Measurements from ENCODE around the gene HSPB6. TPM values are rescaled to one million over a fixed set of nuclear protein-coding genes. Genes with fewer than 3 reads are reported as not detected.

HSPB6 gene
- total and polyA plus RNA-seq, 7 donors, result 4.4 to 275 (median 59.4) TPM

DNA sequence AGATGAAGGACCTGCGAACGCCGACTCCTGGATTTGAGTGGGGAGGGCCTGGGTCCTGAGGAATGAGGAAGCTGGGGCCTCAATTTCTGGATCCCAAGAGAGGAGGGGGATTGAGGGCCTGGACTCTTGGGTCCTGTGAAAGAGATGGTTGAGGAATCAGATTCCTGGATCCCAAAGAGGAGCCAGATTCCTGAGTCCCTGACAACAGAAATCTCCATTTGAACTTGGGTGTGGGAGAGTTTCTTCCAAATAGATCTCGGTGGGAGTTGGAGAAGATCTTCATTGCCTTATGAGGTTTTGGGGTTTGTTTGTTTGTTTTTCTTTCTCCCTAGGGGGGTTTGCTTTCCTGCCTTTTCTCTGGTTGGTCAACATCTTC lies 10.8 kb downstream of the HSPB6 start:
- Histone ChIP-seq H3K27ac (peak overlapping the region; percentile 100), H3K4me3 (peak overlapping the region; percentile 90 to 98 (median 92)), H3K4me1 (peaks cover 0 to 57% (median 50%) of the 10 kb centered on the region in 4 donors), H3K27me3 (no peaks in the 10 kb centered on the region), H3K36me3 (peaks cover 0 to 11% (median 5%) of the 10 kb centered on the region in 4 donors), H3K9me3 (no peaks in the 10 kb centered on the region)
- DNase-seq, result no peak
- TF ChIP-seq EP300 (IDR thresholded peaks at IDR 0.05) (no peak), POLR2AphosphoS5 (IDR thresholded peaks at IDR 0.05) (no peak), POLR2A (IDR thresholded peaks at IDR 0.05) (no peak)
- TF ChIP-seq, protein P1, sequence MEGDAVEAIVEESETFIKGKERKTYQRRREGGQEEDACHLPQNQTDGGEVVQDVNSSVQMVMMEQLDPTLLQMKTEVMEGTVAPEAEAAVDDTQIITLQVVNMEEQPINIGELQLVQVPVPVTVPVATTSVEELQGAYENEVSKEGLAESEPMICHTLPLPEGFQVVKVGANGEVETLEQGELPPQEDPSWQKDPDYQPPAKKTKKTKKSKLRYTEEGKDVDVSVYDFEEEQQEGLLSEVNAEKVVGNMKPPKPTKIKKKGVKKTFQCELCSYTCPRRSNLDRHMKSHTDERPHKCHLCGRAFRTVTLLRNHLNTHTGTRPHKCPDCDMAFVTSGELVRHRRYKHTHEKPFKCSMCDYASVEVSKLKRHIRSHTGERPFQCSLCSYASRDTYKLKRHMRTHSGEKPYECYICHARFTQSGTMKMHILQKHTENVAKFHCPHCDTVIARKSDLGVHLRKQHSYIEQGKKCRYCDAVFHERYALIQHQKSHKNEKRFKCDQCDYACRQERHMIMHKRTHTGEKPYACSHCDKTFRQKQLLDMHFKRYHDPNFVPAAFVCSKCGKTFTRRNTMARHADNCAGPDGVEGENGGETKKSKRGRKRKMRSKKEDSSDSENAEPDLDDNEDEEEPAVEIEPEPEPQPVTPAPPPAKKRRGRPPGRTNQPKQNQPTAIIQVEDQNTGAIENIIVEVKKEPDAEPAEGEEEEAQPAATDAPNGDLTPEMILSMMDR (IDR thresholded peaks at IDR 0.05), result no peak
- WGBS, 2 donors, result 0 to 21% methylated on average over 4 of the region's 4 CpGs
- intact Hi-C loops (cut with DNase I), result loop anchor here (5.0 kb wide), 1 partner anchor 251 kb away; the partner anchor contains the start of gene SDHAF1

DNA sequence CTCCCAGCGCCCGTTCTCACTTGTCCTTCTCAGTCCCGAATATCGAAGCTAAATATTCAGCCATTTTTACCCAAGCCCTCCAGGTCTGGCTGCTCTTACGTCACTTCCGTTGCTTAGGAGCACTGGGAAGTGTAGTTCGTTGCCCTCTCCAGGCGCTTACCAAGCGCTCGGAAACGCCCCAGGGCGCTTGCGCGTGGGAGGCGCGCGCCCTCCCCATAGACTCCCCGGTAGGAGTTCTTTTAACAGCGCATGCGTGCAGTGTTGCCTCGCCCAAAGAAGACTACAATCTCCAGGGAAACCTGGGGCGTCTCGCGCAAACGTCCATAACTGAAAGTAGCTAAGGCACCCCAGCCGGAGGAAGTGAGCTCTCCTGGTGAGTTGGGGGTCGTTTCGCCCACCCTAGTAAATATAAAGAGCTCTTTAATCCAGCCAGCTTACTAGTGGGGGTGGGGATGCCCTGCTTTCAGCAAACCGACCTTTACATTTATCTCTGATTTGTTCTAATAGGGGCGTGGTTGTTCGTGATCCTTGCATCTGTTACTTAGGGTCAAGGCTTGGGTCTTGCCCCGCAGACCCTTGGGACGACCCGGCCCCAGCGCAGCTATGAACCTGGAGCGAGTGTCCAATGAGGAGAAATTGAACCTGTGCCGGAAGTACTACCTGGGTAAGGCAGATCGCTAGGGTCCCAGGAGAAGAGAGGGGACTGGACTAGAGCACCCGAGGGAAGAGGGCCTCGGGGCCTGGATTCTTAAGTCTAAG lies 11.3 kb downstream of the HSPB6 start, which contains the start of the genes PSENEN and U2AF1L4:
PSENEN (plus strand) TSS at position 324 of the 759 bp plus-strand sequence; CDS start at position 604, 280 bp downstream.
U2AF1L4 (minus strand) TSS at position 91 of the 759 bp plus-strand sequence; CDS start at position 64, 27 bp downstream.
- peak; percentile 100 for DNase-seq
- 0 to 1% methylated on average over 40 of the region's 40 CpGs for WGBS, 2 donors
- Histone ChIP-seq H3K36me3 (peaks cover 0 to 11% (median 5%) of the 10 kb centered on the region in 4 donors), H3K4me1 (peaks cover 0 to 62% (median 54%) of the 10 kb centered on the region in 4 donors), H3K4me3 (peak within 1 kb of the TSS; percentile 90 to 98 (median 92)), H3K27ac (peak within 1 kb of the TSS; percentile 100), H3K27me3 (no peaks in the 10 kb centered on the region), H3K9me3 (no peaks in the 10 kb centered on the region)
- intact Hi-C loops (cut with DNase I), result loop anchor here (5.0 kb wide), 1 partner anchor 252 kb away; the partner anchor contains the start of gene SDHAF1
- TF ChIP-seq POLR2A (IDR thresholded peaks at IDR 0.05) (peak in 1 of 2 donors; percentile 48), POLR2AphosphoS5 (IDR thresholded peaks at IDR 0.05) (peak in 3 of 4 donors; percentile 79 to 90 (median 79)), EP300 (IDR thresholded peaks at IDR 0.05) (no peak)
- TF ChIP-seq, protein P1 (IDR thresholded peaks at IDR 0.05), result no peak

DNA sequence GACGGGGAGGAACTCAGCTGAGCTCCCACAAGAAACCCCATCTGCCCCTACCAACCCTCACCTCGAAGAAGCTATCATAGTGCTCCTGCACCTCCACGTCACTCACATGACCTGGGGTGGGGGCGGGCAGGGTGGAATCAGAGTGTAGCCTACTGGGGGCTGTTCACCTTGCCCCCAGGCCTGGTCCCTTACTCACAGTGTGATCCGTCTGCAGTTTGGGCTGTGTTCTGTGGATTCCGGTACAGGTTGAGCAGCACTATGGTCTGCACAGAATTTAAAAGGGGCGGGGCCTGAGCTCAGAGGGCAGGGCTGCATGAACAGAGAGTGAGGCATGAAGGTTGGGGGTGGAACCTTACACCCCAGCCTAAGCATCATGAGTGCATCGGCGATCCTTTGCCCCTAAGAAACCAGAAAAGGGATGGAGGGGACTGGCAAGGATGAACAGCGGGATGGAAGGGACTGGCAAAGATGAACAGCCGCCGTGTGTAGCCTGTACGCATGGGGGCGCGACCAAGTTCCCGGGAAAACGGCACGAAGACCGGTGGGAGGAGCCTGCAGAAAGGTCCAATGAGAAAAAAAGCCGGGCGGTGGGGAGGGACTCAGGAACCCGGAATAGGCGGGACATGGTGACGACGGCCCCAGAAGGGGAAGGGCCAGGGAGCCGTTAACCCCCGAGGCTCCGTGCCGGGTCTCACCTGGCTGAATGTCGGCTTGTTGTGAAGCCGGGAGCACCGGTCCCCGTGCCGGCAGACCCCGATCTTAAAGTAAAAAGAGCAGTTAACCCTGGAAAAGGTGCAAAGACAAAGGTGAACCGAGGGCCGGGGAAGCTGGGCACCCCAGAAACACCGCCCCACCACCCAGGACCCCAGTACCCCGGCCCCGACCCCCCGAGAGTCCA lies 12.2 kb downstream of the HSPB6 start:
- no peaks in the 10 kb centered on the region for H3K9me3 ChIP-seq
- H3K4me1 ChIP-seq, result peaks cover 0 to 60% (median 53%) of the 10 kb centered on the region in 4 donors
- H3K36me3 ChIP-seq, result peaks cover 0 to 11% (median 5%) of the 10 kb centered on the region in 4 donors
- H3K4me3 ChIP-seq, result peak overlapping the region; percentile 90 to 98 (median 92)
- H3K27ac ChIP-seq, result peak overlapping the region; percentile 100
- 6 to 10% methylated on average over 41 of the region's 41 CpGs for WGBS, 2 donors
- H3K27me3 ChIP-seq, result no peaks in the 10 kb centered on the region
- intact Hi-C loops (cut with DNase I), result loop anchor here (5.0 kb wide), 1 partner anchor 253 kb away; the partner anchor contains the start of gene SDHAF1
- TF ChIP-seq EP300 (IDR thresholded peaks at IDR 0.05) (no peak), POLR2A (IDR thresholded peaks at IDR 0.05) (peak in 1 of 2 donors; percentile 85), POLR2AphosphoS5 (IDR thresholded peaks at IDR 0.05) (peak in 2 of 4 donors; percentile 14 to 94)
- TF ChIP-seq, protein P1 (IDR thresholded peaks at IDR 0.05), result peak in 1 of 4 experiments; percentile 35
- peak; percentile 99 for DNase-seq

DNA sequence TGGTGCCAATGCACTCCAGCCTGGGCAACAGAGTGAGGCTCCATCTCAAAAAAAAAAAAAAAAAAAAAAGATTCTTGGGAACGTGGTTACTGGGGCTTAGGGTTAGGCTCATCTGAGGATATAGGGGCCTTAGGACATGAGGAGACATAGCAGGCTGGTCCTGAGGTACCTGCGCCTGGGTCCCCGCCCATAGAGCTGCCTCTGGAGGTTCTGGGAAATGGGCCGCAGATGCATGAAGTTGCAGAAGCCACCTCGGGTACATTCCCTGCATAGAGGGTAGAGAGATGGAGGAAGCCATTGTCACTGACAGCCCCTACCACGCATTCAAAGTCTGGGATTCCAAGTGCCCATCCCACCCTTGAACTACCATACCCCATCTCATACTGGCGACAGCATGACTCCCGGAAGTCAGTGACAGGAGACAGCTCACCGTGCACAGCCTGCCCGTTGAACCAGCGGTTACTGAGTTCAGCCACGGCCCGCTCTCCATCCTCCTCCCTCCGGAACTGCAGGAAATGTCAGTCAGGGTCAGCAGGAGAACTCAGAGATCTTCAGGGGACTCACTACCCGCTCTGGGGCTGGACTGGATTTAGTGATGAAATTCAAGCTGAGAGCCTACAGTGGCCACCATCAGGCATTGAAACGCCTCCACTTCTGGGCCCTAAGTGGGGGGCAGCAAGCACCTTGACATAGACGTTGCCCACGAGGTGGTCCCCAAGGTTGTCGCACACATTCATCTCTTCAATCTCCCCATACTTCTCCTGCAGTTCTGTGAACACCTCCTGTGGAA lies 13.0 kb downstream of the HSPB6 start:
- peaks cover 3 to 13% (median 5%) of the 10 kb centered on the region in 4 donors for H3K36me3 ChIP-seq
- intact Hi-C loops (cut with DNase I), result no loop called here
- WGBS, 2 donors, result 91 to 94% methylated on average over 19 of the region's 19 CpGs
- H3K4me3 ChIP-seq, result peak overlapping the region in 1 of 4 donors; percentile 91
- H3K9me3 ChIP-seq, result no peaks in the 10 kb centered on the region
- TF ChIP-seq, protein P1 (IDR thresholded peaks at IDR 0.05), result no peak
- DNase-seq, result no peak
- H3K27me3 ChIP-seq, result no peaks in the 10 kb centered on the region
- H3K4me1 ChIP-seq, result peaks cover 0 to 58% (median 48%) of the 10 kb centered on the region in 4 donors
- H3K27ac ChIP-seq, result peak overlapping the region; percentile 100

Data from sigmoid colon (tissue), 7 donors.